Liver (tissue), 3 donors: ENCODE measurements around the gene EFNA3.

Source experiments
- ATF3 ChIP-seq: IDR thresholded peaks from 2 replicates; pipeline ENCODE4 v1.6.1; 2016; ENCODE audit warnings: antibody characterized with exemption
- HNF4G ChIP-seq: IDR thresholded peaks from 2 replicates; pipeline ENCODE4 v1.6.1; 2016; ENCODE audit warnings: antibody characterized with exemption
- MAX ChIP-seq: IDR thresholded peaks from 2 replicates; pipeline ENCODE4 v1.6.1; 2016; ENCODE audit warnings: antibody characterized with exemption
- REST ChIP-seq: IDR thresholded peaks from 2 replicates; pipeline ENCODE4 v1.6.1; 2016; ENCODE audit warnings: antibody characterized with exemption, mild to moderate bottlenecking
- RXRA ChIP-seq, 2 donors: IDR thresholded peaks; 2 replicates each; pipeline ENCODE4 v1.6.1; 2017 to 2018; ENCODE audit warnings: antibody characterized with exemption in 2 of 2, mild to moderate bottlenecking in 1 of 2
- TAF1 ChIP-seq: conservative IDR thresholded peaks from 2 replicates; pipeline ENCODE4 v1.6.1; 2016; ENCODE audit warnings: antibody characterized with exemption, mild to moderate bottlenecking
- TF ChIP-seq, protein P1 (sequence below): fragments of 150-350 bp; IDR thresholded peaks from 2 replicates; pipeline ENCODE4 v1.5.1; 2017; ENCODE audit warnings: improper control_type of control experiment, low read depth, low read length; ENCODE audit not compliant: missing input control
- TF ChIP-seq, protein P2 (sequence below): IDR thresholded peaks from 2 replicates; pipeline ENCODE4 v1.6.1; 2016; ENCODE audit warnings: antibody characterized with exemption
- donor health status: healthy.
- donor health status: healthy.

- no peak for TF ChIP-seq MAX
- TF ChIP-seq, protein P1, sequence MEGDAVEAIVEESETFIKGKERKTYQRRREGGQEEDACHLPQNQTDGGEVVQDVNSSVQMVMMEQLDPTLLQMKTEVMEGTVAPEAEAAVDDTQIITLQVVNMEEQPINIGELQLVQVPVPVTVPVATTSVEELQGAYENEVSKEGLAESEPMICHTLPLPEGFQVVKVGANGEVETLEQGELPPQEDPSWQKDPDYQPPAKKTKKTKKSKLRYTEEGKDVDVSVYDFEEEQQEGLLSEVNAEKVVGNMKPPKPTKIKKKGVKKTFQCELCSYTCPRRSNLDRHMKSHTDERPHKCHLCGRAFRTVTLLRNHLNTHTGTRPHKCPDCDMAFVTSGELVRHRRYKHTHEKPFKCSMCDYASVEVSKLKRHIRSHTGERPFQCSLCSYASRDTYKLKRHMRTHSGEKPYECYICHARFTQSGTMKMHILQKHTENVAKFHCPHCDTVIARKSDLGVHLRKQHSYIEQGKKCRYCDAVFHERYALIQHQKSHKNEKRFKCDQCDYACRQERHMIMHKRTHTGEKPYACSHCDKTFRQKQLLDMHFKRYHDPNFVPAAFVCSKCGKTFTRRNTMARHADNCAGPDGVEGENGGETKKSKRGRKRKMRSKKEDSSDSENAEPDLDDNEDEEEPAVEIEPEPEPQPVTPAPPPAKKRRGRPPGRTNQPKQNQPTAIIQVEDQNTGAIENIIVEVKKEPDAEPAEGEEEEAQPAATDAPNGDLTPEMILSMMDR = no peak
- TF ChIP-seq REST = no peak
- TF ChIP-seq TAF1 = no peak
- no peak for TF ChIP-seq ATF3
- TF ChIP-seq RXRA (IDR thresholded peaks at IDR 0.05) = no peak
- TF ChIP-seq, protein P2, sequence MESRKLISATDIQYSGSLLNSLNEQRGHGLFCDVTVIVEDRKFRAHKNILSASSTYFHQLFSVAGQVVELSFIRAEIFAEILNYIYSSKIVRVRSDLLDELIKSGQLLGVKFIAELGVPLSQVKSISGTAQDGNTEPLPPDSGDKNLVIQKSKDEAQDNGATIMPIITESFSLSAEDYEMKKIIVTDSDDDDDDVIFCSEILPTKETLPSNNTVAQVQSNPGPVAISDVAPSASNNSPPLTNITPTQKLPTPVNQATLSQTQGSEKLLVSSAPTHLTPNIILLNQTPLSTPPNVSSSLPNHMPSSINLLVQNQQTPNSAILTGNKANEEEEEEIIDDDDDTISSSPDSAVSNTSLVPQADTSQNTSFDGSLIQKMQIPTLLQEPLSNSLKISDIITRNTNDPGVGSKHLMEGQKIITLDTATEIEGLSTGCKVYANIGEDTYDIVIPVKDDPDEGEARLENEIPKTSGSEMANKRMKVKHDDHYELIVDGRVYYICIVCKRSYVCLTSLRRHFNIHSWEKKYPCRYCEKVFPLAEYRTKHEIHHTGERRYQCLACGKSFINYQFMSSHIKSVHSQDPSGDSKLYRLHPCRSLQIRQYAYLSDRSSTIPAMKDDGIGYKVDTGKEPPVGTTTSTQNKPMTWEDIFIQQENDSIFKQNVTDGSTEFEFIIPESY = no peak
- no peak for TF ChIP-seq HNF4G
These were observed 26.2 kb downstream of the EFNA3 start for GRCh38 chr1:155104605-155105534.
